HG03342 (cell line): ENCODE data around the gene NXPH1.
A peak's percentile ranks its signal among the peaks of the same experiment; 100 is the strongest.

ENCODE experiments used
- ATAC-seq: cut with Tn5 transposase; IDR thresholded peaks from one replicate; pipeline ENCODE4 v1.9.1; 2021; ENCODE audit warnings: mild to moderate bottlenecking, moderate library complexity; ENCODE audit not compliant: unreplicated experiment

NXPH1 gene

DNA sequence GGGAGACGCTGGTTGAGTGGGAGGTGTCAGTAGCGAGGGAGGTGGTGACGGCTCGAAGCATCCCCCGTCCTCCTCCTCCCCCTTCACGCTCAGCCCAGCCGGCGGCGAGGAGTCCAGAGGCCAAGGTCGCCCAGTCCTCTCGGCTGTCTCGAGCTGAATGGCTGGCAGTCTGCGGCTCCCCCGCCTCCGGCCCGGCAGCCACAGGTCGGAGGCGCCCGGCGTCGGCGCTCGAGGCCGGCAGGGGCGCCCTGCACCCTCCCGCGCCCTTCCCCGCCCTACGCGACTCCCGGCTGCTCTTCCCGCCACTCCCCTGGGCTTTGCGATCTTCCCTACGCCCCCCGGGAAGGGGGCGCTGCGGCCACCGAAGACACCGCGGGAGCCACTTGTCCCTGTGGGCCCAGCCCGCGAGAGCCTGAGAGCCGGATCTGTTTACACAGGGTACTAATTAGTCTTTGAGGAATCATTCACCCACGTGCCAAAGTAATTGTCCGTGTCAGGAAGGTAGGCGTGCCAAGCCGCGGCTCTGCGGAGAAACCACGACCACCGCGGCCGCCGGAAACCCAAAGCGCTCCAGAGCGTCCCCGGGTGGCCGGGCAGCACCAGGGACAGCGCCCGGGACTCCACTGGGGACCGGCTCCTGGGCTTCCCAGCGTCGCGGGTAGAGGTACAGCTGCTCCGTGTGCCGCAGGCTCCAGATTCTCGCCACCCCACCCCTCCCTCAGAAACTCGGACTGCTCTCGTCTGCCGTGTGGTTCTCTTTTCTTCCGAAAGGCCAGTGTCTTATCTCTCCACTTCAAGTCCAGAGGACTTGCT, at the start of gene NXPH1:
TSS of gene NXPH1 (plus strand) at position 133 of the 813 bp plus-strand sequence.
- no peak for ATAC-seq

DNA sequence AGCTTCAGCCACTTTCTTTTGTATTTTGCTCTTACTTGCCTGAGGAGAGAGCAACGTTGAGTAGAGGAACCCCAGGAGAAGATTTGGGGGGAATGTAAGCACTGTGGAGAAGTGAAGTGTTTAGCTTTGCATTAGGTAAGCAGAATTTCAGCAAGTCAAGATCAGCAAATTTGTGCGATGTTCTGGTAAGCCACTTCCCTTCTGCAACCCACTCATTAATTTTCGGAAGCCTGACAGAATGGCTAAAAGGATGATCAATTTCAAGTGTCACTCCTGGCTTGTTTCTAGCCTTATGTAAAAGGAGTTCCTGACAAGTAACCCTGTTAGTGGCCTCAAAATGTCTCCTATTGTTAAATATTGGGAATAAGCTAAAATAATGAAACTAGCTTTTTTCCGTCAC, 48.5 kb upstream of the NXPH1 start:
- ATAC-seq, result no peak

DNA sequence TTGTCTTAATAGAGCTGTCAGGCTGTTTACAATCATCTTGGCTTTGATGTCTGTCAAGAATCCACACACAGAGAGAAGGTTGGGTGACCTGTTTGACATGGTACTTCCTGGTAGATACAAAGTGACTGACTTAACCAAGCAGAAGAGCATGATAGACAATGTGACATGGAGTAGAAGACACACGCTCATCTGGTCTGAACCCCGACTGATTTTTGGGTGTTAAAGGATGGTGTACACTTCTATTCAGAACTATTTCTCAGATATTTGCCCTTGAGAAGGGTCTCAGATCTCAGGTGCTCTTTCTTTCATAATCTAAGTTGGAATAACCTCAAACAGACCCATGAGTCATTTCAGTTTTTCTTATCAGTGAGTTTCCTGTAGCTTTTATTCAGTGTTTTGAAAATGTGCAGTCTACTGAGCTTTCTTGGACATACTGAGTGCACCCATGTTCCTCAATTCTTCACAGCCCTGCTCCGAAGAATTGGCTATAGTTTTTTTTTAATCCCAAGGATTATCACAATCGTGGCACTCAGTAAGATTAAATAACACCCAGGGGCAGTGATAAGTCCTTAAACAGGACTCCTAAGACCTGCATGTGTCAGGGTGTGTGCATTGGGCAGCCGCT, 46.4 kb upstream of the NXPH1 start:
- ATAC-seq, result peak; percentile 73

DNA sequence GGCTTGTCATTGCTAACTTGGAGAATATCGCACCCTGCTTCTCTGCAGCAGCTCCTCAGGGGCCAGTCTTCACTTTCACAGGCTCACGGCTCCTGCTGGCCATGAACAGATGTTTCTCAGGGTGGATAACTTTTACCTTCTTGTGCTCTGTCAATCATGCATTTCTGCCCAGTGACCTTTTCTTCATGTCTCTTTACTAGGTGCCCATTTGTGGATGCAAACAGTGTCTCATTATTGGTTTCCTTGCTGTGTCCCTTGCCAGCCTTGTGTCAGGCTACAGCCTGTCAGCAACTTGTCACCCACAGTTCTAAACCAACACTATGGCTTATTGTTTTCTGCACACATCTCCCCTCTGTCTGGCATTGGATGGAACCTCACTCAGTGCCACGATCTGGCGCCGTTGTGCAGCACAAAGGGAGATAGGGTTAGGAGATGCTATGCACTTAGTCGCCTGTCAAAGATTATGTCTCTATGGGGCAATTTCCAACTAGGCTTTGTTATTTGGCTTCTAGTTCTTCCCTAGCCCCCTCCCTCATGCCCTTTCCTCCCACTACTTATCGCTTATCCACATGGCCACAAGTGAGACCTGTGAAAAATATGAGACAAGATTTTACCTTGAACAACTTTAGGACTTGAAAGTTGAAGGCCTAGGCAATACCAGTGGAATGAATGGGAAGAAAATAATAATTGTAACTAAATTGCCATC, 45.7 kb upstream of the NXPH1 start:
- ATAC-seq, result peak; percentile 33

DNA sequence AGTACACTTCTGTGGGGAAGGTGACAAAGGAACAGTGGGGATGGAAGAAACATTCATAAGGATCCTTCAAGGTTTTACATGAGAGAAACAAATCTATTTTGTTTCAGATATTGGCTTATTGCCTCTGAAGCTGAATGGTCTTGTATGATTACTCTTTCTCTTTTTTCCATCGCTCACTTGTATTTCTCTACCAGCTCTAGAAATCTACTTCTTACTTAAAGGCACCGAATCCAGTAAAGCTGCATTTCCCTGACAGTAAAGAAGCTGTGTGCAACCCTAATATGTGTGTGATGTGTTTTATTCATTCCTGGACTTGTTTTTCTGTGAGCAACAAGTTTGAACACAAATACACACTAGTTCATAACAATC, 45.2 kb upstream of the NXPH1 start:
- no peak for ATAC-seq

DNA sequence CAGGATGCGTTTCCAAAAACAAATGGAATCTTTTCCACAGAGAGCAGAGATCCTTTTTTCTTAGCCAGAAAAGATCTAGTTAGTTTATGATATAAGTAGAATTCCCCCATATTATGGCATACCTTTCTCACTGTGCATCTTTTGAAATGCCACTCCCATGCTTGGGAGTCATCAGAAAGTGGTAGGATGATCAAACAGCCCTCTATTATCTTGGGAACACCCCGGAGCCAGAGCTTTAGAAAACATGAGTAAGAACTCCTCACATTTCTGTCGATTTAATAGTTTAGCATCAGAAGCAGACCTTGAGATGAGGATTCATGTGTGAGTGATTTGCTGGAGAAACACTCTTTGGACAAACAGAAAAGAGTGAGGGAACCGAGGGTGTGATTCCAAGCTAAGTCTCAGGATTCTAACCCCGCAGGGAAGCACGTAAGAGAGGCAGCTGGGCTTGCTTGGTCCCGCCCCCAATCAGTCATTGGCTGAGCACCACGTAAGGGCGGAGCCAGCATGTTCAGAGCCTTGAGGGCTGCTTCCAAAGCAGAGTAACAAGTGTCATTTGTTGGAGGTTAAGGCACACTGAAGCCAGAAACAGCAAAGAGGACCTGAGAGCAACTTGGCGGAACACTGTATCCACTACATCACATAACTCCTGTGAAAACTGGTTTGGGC, 43.7 kb upstream of the NXPH1 start:
- ATAC-seq, result no peak

DNA sequence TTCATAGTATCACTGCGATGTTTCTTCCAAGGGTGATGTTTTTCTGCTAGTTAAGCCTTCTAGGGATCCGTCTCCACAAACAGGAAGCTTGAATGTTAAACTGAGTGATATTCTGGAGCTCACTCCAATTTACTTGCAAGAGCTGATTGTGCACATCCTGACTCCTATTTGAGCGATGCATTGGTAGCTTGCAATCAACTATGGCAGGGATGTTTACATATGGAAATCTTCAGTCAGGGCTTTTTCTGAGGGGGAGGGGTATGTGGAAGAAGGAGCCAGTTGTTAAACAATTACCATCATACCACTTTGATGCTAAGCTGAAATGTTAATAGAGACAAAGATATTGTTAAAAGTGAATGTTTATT, 43.2 kb upstream of the NXPH1 start:
- ATAC-seq, result no peak

DNA sequence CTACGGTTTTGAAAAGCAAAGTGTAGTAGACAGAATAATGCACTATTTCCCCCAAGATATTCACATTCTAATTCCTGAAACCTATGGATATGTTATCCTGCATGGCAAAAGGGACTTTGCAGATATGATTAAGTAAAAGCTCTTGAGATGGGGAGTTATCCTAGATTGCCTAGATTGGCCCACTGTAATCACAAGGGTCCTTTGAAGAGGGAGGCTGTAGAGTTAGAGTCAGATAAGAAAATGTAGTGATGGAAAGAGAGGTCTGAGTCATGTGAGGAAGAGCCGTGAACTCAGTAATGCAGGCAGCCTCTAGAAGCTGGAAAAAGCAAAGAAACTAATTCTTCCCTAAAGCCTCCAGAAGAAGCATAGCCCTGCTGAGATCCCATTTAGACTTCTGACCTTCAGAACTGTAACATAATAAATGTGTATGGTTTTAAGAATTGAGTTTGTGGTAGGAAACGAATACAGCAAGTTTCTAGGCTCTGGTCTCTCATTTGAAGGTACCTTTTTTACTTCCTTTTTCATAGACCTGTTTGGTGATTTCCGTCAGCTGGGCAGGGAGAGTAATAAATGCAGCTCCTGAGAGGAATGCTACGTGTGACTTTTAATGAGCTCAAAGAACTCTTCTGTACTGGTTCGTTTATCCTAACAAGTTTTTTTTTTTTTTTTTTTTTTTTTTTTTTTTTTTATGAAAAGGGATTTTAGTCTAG, 41.9 kb upstream of the NXPH1 start:
- no peak for ATAC-seq

DNA sequence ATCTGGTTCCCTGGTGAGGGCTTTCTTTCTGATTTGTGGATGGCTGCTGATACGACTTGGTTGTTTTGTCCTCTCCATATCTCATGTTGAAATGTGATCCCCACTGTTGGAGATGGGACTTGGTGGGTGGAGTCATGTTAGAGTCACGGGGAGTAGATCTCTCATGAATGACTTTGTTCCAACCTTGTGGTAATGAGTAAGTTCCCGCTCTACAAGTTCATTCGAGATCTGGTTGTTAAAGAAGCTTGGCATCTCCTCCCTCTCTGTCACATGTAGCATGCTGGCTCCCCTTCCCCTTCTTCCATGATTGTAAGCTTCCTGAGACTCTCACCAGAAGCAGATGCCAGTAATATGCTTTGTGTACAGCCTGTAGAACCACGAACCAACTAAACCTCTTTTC, 37.1 kb upstream of the NXPH1 start:
- ATAC-seq, result no peak

DNA sequence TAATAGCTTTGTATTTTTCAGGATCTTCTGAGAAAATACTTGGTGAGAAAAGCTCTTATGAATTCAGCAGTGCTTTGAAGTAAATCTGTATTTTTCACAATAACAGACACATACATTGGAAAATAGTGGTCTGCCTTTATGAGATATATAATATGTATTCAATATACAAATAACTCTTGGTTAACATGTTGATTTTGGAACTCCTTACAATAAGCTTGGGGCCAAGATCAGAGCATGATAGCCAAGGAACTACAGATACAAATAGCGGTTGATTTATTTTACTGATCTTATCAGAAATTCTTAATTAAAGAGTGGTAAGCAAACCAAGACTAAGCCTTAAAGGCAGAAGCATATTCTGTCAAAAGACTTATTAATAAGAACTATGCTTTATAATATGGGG, 24.5 kb upstream of the NXPH1 start:
- ATAC-seq, result no peak

DNA sequence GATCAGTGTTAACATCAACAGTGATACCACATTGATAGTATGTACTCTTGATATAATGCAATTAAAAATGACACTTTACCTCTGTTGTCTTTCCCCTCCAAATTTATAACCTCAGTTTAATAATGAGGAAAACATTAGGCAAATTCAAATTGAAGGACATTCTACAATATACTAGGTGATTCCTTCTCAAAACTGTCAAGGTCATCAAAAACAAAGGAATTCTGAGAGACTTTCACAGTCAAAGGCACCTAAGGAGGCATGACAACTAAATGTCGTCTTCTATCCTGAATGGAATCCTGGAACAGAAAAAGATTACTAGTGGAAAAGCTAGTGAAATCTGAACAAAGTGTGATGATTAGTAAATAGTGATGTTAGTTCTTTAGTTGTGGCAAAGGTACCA, 22.3 kb upstream of the NXPH1 start:
- no peak for ATAC-seq

DNA sequence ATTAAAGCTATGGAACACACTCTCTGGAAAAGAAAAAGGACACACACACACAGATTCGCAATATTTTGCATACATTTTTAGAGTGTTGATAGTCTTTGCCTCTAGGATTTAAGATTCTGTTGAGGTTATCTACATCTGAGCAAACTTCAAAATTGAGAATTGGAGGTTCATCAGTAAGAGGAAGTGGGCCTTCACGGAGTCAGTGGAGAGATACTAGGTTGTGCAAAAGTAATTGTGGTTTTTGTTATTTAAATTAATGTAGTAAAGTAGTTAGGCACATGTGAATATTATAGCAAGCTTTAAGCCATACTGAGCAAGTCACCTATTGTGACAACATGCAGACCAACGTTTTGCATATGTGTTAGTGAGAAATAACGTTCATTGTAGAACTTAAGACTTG, 19.8 kb upstream of the NXPH1 start:
- no peak for ATAC-seq

DNA sequence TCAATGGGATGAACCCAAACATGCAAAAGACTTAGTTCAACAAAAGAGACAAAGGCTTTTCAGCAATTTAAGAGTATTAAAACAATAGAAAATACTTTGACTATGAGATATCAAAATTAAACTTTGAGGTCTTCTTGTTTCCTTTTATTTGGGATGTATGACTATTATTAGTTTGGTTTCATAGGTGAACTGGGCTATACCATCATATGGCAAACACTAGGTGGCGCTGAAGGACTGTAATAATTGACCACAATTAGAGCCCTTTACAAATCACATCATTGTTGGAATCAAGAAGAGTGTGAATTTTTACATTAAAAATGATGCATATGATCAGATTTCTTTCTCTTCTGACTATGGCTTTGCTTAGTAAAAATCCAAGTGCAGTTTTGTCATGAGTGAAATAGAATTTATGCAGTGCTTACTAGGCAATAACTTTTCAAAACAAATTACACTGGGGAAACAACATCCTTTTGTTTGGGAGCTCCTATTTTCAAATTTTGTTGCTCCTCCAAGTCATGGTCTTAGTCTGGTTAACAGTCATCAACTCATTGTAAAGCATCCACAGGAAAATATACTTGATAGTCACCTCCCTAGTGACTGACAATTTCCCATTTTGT, 14.7 kb upstream of the NXPH1 start:
- peak; percentile 84 for ATAC-seq

DNA sequence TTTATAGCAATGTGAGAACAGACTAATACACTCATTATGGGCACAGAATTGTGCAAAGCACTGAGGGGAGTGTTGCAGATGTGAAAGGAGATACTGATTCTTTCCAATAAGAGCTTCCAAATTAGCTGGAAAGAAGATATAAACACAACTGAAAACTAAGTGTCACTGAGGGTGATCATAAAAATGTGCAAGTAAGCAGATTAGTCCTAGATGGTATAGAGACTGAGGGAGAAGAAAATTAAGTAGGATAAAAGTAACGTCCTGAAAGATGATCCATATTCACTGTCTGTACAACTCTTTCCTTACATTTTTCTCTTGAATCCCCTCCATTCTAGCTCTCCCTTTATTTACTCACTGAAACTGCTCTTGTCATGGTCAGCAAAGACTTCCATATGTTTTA, 11.2 kb upstream of the NXPH1 start:
- no peak for ATAC-seq

DNA sequence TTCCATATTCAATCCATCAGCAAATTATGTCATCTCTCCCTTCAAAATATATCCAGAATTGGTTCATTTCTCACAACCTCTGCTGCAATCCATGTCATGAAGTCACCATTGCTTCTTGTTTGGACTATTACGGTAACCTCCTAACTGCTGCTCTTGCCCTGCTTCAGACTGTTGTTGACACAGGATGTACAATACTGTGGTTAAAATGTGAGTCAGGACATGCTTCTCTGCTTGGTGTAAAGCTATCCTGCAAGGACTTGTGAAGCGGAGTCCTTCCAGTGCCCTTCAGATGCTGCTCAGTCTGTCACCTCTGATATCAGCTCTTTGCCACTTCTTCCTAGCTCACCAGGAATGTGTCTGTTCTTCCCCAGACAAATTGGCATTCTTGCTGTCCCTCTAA, 10.4 kb upstream of the NXPH1 start:
- no peak for ATAC-seq

DNA sequence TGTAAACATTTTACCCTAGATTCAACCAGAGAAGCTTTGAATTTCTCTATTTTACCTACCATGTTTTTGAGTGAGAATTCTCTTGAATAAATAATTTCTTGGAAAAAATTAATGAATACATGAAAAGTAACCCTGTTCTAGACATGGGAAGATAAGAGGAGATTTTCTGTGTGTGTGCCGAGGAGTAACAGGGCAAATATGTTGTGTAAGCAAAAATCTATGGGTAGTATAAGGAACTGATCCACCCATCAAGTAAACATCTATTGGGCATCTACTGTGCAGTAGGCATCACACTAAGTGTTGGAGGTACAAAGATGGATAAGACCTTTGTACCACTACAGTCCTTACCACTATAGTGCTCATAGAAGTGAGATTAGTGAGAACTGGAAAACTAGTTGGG, 8.2 kb upstream of the NXPH1 start:
- ATAC-seq, result no peak

DNA sequence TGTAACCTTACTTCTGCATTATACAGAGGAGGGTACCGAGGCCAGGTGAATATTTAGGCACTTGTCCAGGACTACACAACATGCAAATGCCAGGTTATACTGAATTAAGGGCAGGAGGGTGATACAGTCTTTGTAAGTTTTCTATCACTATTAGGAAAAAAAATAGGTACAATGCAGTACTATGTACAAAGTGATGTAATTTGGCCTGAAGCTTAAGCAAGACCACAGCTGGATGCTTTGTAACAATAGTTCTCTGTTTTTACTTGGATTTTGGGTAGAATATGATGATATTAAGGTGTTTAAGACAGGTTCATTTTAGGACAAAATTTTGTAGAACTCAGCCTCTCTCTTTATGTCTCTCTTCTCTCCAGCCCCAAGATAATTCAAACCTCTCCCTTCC, 2.8 kb upstream of the NXPH1 start:
- no peak for ATAC-seq

DNA sequence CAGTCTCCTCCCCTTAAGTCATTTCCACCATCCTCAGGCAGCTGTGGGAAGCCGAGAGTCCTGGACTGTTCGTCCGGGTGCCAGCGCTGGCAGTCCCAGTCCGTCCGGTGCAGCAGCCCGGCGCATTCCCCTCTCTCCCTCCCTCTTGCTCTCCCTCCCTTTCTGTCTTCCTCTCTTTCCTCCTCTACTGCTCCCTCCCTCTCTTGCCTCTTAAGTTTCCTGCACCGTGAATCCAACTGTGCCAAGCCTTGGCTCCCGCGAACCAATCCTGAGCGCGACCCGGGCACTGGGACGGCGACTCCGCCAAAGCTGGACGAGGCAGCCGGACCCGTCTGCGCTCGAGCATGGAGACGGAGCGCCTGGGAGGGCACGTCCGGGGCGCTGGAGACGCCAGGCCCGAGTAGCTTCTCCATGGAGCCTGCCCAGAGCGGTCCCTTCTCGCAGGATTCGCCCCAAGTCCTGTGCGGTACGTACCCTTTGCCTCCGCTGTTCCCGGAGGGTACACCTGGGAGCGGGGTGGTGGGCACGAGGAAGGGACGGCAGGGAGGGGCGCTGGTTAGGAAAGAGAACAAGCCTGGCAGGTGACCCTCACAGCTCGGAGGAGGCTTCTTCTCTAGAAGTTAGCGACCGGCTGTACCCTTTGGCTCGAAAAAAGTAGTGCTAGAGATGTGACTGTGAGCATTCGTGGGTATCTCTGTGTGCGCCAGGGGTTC, 1.0 kb downstream of the NXPH1 start:
- ATAC-seq, result no peak

DNA sequence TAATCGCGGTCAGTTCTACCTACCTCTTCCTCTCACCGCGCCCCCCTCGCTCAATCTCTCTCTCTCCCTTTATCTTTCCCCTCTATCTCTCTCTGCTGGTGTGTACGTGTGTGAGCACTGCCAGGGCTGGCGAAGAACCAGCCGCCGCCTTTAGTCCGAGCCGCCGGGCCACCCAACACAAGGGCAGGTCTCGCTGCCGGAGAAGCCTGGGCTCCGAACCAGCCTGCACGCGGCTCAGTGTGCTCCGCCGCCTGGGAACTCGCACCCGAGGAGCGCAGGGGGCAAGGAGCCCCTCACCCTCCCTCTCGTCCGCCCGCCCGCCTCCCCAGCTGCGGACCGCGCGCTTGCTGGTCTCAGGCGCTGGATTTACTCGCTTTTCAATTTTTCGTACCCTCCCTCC, 1.7 kb downstream of the NXPH1 start:
- ATAC-seq, result no peak
